HepG2 (cell line): Measurements from ENCODE around the gene FBXO28. TPM values are rescaled to one million over a fixed set of nuclear protein-coding genes. Genes with fewer than 3 reads are reported as not detected.
A peak's percentile ranks its signal among the peaks of the same experiment; 100 is the strongest.

Experiments
- AGO2 ChIP-seq: fragments of 200-400 bp; formaldehyde crosslinking; optimal IDR thresholded peaks from 2 replicates; pipeline ENCODE3; 2017; ENCODE audit warnings: mild to moderate bottlenecking, low read depth, low read length, moderate library complexity
- AHDC1 ChIP-seq: sonication (generic); formaldehyde crosslinking; IDR thresholded peaks from 2 replicates; pipeline ENCODE4 v1.5.1; 2020; ENCODE audit warnings: mild to moderate bottlenecking, missing genetic modification reagents, borderline replicate concordance
- HDAC1 ChIP-seq: sonication (generic); formaldehyde crosslinking; IDR thresholded peaks from 2 replicates; pipeline ENCODE4 v1.5.1; 2020; ENCODE audit warnings: mild to moderate bottlenecking, missing genetic modification reagents
- HES4 ChIP-seq: sonication (generic); formaldehyde crosslinking; IDR thresholded peaks from 2 replicates; pipeline ENCODE4 v1.9.0; 2021; ENCODE audit warnings: mild to moderate bottlenecking, missing genetic modification reagents, borderline replicate concordance
- HNRNPK ChIP-seq: fragments of 200-400 bp; formaldehyde crosslinking; IDR thresholded peaks from 2 replicates; pipeline ENCODE4 v1.6.1; 2018; ENCODE audit warnings: low read length, low read depth, moderate library complexity, mild to moderate bottlenecking; ENCODE audit not compliant: poor library complexity, severe bottlenecking
- HOXA7 ChIP-seq: sonication (generic); formaldehyde crosslinking; IDR thresholded peaks from 2 replicates; pipeline ENCODE4 v1.8.1; 2022; ENCODE audit warnings: mild to moderate bottlenecking, missing genetic modification reagents, moderate library complexity
- KDM2A ChIP-seq: sonication (generic); formaldehyde crosslinking; IDR thresholded peaks from 2 replicates; pipeline ENCODE4 v1.4.0; 2020; ENCODE audit warnings: low read depth, missing genetic modification reagents, borderline replicate concordance
- KDM3A ChIP-seq: IDR thresholded peaks from 2 replicates; pipeline ENCODE4 v1.6.1; 2018; ENCODE audit warnings: low read depth, missing compliant biosample characterization
- KDM5A ChIP-seq: fragments of 200-600 bp; sonication (generic); IDR thresholded peaks from 2 replicates; pipeline ENCODE4 v1.7.0; 2018; ENCODE audit warnings: antibody characterized with exemption, mild to moderate bottlenecking, low read length, borderline replicate concordance
- MXI1 ChIP-seq: IDR thresholded peaks from 3 replicates; pipeline ENCODE4 v1.6.1; 2012; ENCODE audit warnings: low read depth, low read length, inconsistent platforms, borderline replicate concordance
- PAX8 ChIP-seq: sonication (generic); formaldehyde crosslinking; IDR thresholded peaks from 2 replicates; pipeline ENCODE4 v1.8.0; 2022; ENCODE audit warnings: mild to moderate bottlenecking, missing genetic modification reagents, borderline replicate concordance
- POLR2A ChIP-seq, 2 experiments: IDR thresholded peaks; 2 replicates each; pipeline ENCODE4 v1.6.1; 2011; ENCODE audit warnings: low read depth in 2 of 2, low read length in 2 of 2, mild to moderate bottlenecking in 1 of 2, moderate library complexity in 1 of 2; ENCODE audit not compliant: insufficient read depth in 1 of 2
- RAD21 ChIP-seq: fragments of 450-650 bp; formaldehyde crosslinking; IDR thresholded peaks from 2 replicates; pipeline ENCODE4 v1.5.0; 2020; ENCODE audit warnings: mild to moderate bottlenecking
- TFDP2 ChIP-seq: sonication (generic); formaldehyde crosslinking; IDR thresholded peaks from 2 replicates; pipeline ENCODE4 v1.4.0; 2020; ENCODE audit warnings: missing genetic modification reagents
- ZNF235 ChIP-seq: sonication (generic); formaldehyde crosslinking; IDR thresholded peaks from 2 replicates; pipeline ENCODE4 v1.8.1; 2023; ENCODE audit warnings: mild to moderate bottlenecking, missing genetic modification reagents, borderline replicate concordance
- ZNF577 ChIP-seq: sonication (generic); formaldehyde crosslinking; IDR thresholded peaks from 2 replicates; pipeline ENCODE4 v1.4.0; 2020; ENCODE audit warnings: mild to moderate bottlenecking, low read depth, missing genetic modification reagents, borderline replicate concordance
- ZNF616 ChIP-seq: sonication (generic); formaldehyde crosslinking; IDR thresholded peaks from 2 replicates; pipeline ENCODE4 v1.5.0; 2020; ENCODE audit warnings: low read depth, mild to moderate bottlenecking, missing genetic modification reagents
- ZNF7 ChIP-seq: IDR thresholded peaks from 2 replicates; pipeline ENCODE4 v1.6.1; 2016; ENCODE audit warnings: missing biosample characterization, missing genetic modification reagents
- ZNF768 ChIP-seq: sonication (generic); formaldehyde crosslinking; IDR thresholded peaks from 2 replicates; pipeline ENCODE4 v1.4.0; 2020; ENCODE audit warnings: missing genetic modification reagents
- ZNF772 ChIP-seq: sonication (generic); formaldehyde crosslinking; IDR thresholded peaks from 2 replicates; pipeline ENCODE4 v1.5.0; 2020; ENCODE audit warnings: mild to moderate bottlenecking, missing genetic modification reagents
- ZSCAN9 ChIP-seq: IDR thresholded peaks from 2 replicates; pipeline ENCODE4 v1.6.1; 2016; ENCODE audit warnings: borderline replicate concordance
- polyA plus RNA-seq, 8 experiments: library from polyadenylated mRNA; depleted of rRNA in 3 of 8; stranded (reverse) in 7 of 8; unstranded in 1 of 8; fragments of >200 nt; fragmentation: Illumina TruSeq in 4 of 8; extraction: Trizol in 4 of 8; gene quantifications; 2 replicates each; pipeline versions ENCODE4 v1.2.1 to v1.2.3, GENCODE V29; 2011 to 2016; ENCODE audit warnings: low read depth in 4 of 8, missing spikeins in 1 of 8, mixed read lengths in 1 of 8; ENCODE audit not compliant: insufficient read depth in 1 of 8
- total RNA-seq, 5 experiments: library from RNA; depleted of rRNA; stranded (reverse); fragments of >200 nt; fragmentation: Illumina TruSeq; extraction: Trizol; gene quantifications; 2 replicates each; pipeline ENCODE4 v1.2.3, GENCODE V29; 2016; ENCODE audit warnings: low read depth in 1 of 5

Gene FBXO28
- total and polyA plus RNA-seq, 2 of the 13 experiments (the other 11 are each of a cell fraction or from before 2014, with no cell fraction given): 8.5 to 29.1 TPM

GRCh38 chr1:224183591-224184312, 69.8 kb downstream of the FBXO28 start (continued):
- TF ChIP-seq ZNF768 (CRISPR knock-in tag): 0 out of 2 replicates have a peak, but pooled peaks have one; percentile 16
- TF ChIP-seq HES4: peak; percentile 8; the same call in 1 of the 2 replicates
- peak; percentile 68 for TF ChIP-seq HDAC1 (CRISPR knock-in tag)
- TF ChIP-seq HOXA7 (CRISPR knock-in tag): no peak
- TF ChIP-seq POLR2A (IDR thresholded peaks at IDR 0.05; ENCODE audit: insufficient read depth in 1 of 2, low read depth in 2 of 2, low read length in 2 of 2): 0 out of 4 replicates have a peak, but pooled peaks of 1 of the 2 experiments have one; percentile 1
- no peak for TF ChIP-seq ZNF772 (CRISPR knock-in tag)
- peak; percentile 40; the same call in 1 of the 2 replicates for TF ChIP-seq KDM2A
- TF ChIP-seq ZNF235: 0 out of 2 replicates have a peak, but pooled peaks have one; percentile 54
- 0 out of 2 replicates have a peak, but pooled peaks have one; percentile 26 for TF ChIP-seq PAX8
- peak; percentile 7 for TF ChIP-seq AGO2
- TF ChIP-seq ZNF577 (CRISPR knock-in tag): no peak
- TF ChIP-seq AHDC1 (CRISPR knock-in tag): peak; percentile 58; the same call in 1 of the 2 replicates
- no peak for TF ChIP-seq MXI1
- peak; percentile 74; the same call in 1 of the 2 replicates for TF ChIP-seq TFDP2 (CRISPR knock-in tag)
- peak; percentile 13; the same call in 1 of the 2 replicates for TF ChIP-seq KDM5A
- no peak for TF ChIP-seq RAD21 (CRISPR knock-in tag)
- TF ChIP-seq HNRNPK: peak; percentile 44
- TF ChIP-seq ZNF616 (CRISPR knock-in tag): no peak
- TF ChIP-seq ZSCAN9 (CRISPR knock-in tag): no peak
- TF ChIP-seq ZNF7: no peak
- TF ChIP-seq KDM3A (CRISPR knock-in tag): peak; percentile 30; the same call in 1 of the 2 replicates
